DOHH2 (cell line): ENCODE measurements around the gene INSIG2.

Source experiments
- CTCF ChIP-seq: fragments of 200-600 bp; sonication (generic); IDR thresholded peaks from one replicate; pipeline ENCODE4 v1.5.1; 2014; ENCODE audit warnings: antibody characterized with exemption, mild to moderate bottlenecking, low read depth, low read length; ENCODE audit not compliant: poor library complexity, severe bottlenecking
- EZH2phosphoT487 ChIP-seq: fragments of 200-600 bp; sonication (generic); IDR thresholded peaks from 2 replicates; pipeline ENCODE4 v1.6.1; 2017; ENCODE audit warnings: borderline replicate concordance, mild to moderate bottlenecking, antibody characterized with exemption, low read length, moderate library complexity, mixed read lengths

GRCh38 chr2:118045286-118045685 lies 43.0 kb upstream of the INSIG2 start:
- TF ChIP-seq CTCF (no peak), EZH2phosphoT487 (no peak)
